Measurements from ENCODE around the gene SLC25A22. TPM values are rescaled to one million over a fixed set of nuclear protein-coding genes. Genes with fewer than 3 reads are reported as not detected.

Gene SLC25A22
- total RNA-seq, 1 donor from 2014 or later = 26.3 TPM

DNA sequence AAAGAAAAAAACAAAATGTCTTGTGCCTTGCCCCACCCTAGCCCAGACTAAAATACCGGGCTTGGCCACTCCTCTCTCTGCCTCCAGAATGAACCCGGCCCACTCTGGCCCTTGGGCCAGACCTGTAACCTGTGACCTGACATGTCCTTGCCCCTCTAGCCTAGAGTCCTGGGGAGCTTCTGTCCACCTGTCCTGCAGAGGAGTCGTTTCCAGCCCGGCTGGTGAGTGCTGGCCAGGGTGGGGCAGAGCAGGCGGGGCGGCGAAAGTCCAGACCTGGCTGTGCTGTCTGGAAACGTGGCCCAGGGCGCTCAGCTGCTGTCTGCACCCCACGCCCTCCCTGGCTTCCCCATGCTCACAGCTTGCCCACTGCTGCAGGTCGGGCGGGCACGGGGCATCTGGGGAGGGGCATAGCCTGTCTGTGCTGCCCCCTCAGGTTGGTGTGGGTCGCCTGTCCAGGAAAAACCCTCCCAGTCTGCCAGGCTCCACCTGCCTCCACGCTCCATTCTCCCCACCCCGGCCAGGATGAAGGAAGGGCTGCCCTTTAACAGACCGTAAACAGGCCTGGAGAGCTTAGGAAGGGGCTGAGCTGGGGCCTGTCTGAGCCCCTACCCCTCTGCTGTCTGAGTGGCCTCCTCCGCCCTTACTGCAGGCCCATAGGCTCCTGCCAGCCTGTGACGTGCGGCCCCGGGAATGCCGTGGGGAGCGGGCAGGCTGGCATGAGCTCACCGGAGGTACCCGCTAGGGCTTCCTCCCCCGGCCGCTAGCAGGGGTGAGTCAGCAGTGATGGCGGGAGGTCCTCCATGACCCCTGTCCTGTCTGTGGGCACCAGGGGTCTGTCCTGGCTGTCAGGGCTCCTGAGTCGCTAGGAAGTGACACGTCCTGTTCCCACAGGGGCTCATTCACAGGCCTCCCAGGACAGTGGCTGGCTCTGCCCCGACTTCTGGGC lies 36.6 kb upstream of the SLC25A22 start:
- no peak for DNase-seq (ENCODE audit: low spot score)

DNA sequence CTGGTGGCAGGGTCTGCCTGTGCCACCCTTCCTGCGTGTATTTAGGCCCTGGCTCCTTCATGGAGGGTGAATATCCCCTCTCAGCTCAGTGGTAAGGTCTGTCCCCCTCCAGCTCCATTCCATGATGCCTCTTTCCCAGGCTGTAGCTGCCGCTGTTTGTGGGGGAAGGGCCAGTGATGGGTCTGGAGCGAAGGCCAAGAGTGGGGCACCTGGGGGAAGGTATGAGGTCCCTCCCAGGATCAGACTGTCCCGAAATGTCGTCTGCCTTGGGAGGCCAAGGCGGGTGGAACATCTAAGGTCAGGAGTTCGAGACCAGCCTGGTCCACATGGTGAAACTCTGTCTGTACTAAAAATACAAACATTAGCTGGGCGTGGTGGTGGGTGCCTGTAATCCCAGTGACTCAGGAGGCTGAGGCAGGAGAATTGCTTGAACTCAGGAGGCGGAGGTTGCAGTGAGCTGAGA lies 35.8 kb upstream of the SLC25A22 start:
- no peak for DNase-seq (ENCODE audit: low spot score)

DNA sequence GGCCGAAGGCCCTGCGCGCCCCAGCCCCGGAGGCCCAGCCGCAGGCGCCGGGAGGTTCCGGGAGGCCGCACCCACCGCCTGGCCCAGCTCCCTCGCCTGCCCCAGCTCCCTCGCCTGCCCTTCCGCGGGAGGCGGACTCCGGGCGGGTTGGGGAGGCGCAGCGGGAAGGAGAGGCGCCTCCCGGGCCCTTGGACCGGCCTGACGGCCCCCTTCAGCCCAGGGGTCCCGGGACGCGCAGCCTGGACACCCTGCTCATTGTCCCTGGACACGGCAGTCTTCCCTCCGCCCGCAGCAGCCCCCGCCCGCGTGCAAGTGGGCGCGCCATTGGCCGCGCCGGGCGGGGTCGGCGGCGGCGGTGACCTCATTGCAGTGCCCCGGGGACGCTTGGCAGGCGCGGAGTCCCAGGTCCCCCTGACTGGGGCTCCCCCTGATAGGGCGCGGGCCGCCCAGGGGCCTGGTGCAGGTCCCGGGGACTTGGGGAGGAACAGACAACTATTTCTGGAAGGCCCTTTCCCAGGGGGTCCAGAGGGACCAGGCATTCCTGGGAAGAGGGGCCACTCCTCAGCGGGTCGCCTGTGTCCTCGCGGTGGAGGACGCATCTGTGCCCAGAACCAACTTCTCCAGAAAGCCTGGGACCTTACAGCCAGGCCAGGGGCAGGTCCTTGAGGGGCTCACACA lies 35.2 kb upstream of the SLC25A22 start:
- DNase-seq (ENCODE audit: low spot score) = no peak

DNA sequence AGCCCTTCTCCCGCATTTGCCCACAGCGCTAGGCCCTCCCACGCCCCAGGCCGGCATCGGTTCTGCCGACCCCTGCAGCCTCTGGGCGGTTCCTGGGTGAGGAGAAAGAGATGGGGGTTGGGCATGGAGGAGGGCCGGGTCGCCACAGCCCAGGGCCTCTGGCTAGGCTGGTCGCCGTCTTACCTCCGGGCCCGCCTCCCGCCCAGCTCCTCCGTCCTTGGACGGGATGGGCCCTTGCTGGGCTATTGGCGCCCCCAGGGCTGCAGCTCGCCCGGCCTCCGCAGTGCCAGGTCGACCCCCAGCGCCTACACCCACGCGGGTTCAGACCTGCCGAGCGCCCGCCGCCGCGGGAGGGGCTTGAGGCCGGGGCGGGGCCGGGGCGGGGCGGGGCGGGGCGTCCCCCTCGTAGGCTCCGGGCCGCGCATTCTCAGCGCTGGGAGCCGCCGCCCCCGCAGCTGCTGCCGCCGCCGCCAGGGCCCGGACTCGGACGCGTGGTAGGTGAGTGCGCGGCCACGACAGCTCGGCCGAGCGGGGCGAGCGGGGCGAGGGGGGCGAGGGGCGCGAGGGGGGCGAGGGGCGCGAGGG lies 34.5 kb upstream of the SLC25A22 start, which contains the start of gene CD151:
TSS of gene CD151 (plus strand) at position 424 of the 585 bp plus-strand sequence. CDS start 3,118 bp downstream, outside the sequence.
- no peak for DNase-seq (ENCODE audit: low spot score)

DNA sequence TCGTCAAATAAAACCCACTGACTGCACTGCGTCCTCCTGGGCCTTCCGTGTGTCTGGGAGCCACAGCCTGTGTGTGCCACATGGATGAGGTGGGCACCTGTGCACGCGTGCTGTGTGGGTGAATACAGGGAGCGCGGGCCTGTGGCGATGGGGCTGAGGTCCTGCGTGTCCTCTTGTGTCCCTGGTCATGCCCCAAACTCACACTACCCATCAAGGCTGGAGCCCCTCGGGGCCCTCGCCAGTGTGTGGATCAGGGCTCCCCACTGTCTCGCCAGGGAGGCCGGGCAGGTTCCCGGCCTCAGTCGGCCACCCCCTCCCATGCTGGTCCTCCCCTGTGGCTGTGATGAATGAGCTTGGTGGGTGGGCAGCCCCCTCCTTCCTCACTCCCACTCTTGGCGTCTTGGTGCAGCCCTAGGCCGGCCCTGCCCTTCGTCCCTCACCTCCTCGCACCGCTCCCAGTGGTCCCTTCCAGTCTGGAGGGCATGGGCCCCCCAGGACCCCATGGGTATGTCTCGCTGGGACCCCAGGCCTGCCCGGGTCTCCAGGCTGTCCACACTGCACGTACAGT lies 34.0 kb upstream of the SLC25A22 start:
- DNase-seq (ENCODE audit: low spot score) = no peak

DNA sequence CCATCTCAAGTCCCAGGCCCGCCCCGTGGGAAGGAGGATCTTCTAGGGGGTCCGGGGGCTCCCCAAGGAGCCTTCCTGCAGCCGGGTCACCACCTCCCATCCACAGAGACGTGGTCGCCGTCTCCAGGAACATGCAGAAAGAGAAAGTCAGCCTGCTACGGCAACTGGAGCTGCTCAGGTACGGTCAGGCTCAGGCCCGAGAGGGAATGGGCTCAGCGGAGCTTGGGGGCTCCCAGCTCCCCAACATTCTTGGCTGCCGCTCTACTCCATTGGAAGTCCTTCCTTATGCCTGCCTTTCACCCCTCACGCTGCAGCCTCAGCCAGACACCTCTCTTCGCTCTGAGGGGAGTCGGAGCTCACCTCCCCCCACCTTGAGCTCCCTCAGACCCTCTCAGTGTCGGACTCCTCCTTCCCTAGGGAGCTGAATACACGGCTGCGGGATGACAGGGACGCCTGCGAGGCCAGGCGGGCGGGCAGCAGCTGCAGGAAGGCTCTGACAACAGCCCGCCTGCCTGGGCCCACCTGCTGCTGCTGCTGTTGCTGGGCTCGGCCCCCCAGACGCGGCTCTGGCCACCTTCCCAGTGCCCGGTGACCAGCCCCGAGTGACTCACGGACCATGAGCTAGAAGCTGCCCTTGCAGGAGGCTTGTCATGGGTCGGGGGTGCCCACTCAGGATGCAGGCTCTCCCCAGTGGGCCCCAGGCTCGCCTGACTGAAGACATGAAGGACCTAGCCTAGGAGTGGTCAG lies 33.2 kb upstream of the SLC25A22 start:
- DNase-seq (ENCODE audit: low spot score) = no peak

DNA sequence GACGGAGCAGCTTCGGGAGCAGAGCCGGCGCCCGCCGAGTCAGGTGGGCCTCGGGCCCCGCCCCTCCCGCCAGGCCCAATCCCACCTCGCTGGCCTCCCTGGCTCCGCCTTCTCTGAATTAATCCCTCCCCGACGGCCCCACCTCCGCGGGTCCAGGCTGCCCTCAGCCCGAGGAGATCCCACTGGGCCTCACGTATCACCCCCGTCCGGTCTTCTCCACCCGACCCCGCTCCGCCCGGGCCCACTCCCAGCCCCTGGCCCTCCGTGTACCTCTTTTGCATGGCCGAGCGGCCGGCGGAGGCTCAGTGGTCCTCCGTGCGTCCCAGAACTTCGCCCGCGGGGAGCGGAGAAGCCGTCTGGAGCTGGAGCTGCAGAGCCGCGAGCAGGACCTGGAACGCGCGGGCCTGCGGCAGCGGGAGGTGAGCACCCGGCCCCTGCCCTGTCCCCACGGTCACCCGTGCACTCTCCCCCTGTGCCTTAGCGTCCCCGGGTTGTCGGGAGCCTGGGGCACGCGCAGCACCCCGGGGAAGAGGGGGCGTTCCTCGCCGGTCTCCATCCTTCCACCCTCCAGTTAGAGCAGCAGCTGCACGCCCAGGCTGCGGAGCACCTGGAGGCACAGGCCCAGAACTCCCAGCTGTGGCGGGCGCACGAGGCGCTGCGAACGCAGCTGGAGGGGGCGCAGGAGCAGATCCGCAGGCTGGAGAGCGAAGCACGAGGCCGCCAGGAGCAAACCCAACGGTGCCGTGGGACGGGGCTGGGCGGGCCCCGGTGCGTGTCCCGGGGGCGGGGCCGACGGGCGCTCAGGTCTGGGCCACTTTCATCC lies 32.4 kb upstream of the SLC25A22 start:
- no peak for DNase-seq (ENCODE audit: low spot score)

DNA sequence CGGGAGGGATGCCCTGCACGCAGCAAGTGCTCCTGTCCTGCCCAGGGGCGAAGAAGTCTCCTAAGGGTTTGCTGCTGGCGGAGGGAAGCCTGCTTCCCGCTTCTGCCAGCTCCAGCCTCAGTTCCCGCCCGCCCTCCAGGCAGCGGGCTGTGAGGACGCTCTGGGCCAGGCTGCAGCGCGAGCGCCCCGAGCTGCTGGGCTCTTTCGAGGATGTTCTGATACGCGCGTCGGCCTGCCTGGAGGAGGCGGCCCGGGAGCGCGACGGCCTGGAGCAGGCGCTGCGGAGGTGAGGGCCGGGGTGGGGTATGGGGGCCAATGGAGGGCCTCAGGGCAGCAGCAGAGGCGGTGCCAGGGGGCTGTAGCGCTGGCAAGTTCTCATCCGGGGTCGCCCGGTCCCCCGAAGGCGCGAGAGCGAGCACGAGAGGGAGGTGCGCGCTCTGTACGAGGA lies 31.8 kb upstream of the SLC25A22 start:
- DNase-seq (ENCODE audit: low spot score) = no peak

DNA sequence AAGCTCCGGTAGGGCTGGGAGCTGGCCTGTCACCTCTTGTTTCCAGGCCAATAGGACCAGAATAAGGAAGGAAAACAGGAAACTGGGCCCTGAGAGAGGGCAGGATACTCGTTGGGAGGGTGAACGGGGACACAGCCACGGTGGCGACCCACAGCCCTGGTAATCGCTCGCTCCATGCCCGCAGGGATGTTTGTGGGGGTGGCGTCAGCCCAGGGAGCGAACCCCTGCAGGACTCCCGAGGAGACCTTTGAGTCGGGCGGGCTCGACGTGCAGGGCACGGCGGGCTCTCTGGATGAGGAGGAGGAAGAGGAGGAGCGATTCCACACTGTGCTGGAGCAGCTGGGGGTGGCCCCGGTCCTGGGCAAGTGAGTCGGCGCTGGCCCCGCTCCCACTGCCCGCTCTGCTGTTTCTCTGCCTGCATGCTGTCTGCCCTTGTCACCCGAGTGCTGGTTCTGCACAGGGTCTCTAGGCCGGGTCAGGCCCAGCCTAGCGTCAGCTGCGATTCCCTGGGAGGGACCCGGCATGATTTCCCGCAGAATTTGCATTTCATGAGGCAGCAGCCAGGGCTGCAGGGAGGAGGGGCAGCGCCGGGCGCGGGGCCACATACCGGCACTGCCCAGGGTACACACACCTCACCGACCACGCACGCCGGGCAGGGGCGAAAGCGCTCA lies 31.2 kb upstream of the SLC25A22 start:
- DNase-seq (ENCODE audit: low spot score) = no peak

DNA sequence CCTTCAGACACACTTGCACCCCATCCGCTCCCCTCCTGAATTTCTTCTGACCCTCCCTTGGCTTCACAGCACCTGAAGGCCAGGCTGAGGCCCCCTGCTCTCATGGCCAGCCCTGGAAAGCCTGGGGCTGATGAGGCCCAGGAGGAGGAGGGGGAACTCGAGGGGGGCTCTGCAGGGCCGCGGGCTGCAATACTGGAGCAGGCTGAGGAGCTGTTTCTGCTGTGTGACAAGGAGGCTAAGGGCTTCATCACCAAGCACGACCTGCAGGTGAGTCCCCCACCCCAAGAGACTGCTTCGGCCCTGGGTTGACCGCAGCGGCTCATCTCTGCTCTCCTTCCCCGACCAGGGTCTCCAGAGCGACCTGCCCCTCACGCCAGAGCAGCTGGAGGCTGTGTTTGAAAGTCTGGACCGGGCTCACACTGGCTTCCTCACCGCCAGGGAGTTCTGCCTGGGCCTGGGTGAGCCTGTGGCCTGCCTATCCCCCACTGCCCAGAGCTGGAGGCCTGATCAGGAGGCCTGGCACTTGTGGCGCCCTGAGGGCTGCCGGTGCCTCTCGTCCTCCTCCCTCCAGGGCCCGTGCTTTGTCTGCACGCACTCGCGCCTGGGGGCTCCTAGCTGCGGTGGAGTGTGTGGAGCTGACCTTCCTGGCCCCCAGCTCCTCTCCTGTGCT lies 30.6 kb upstream of the SLC25A22 start:
- DNase-seq (ENCODE audit: low spot score) = no peak

DNA sequence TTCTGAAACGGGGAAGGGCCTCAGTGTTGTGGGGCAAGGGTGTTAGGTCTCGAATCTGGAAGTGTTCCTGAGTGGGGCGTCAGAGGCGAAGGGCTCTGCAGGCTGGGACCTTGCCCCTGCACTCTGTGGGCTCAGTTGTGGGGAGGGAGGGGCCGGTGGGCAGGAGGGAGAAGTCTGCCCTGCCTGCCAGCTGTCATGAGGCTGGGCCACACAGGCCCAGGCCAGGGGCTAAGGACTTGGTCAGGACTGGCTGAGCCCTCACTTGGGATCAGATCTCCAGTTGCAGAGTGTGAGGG lies 29.8 kb upstream of the SLC25A22 start, which contains the start of gene CRACR2B:
TSS of gene CRACR2B (plus strand) at position 23 of the 296 bp plus-strand sequence. CDS start 689 bp downstream, outside the sequence.
- DNase-seq (ENCODE audit: low spot score) = no peak

DNA sequence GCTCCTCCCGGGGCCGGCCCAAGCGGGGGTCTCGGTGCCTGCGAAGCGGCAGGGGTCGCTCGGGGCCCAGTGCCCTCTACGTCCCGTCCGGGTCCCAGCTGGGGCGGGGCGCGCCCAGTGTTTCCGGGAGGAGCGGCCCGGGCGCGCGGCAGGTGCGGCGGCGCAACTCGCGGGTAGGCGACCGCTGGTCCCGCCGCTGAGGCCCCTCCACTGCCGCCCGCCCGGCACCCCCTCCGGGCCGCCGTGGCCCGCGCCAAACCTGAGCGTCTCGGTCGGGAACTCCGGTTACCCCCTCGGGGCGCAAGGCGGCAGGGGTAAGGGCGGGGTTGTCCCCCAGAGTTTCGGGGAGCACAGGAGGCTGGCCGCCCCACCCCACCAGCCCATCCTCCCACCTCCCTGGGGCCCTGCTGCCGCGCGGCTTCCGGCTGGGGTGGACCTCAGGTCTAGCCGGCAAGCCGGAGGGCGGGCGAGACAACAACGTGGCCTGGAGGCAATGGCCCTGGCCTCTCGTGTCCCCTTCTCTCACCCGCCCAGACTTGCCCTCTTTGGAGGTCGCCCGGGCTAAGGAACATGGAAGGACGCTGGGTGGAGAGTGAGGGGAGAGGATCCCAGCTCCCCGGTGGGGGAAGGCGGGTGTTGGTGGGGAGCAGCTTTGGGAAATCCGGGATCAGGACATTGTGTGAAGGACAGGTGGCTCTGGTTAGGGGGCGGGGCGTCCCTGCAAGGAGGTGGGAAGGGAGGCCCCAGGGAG lies 29.2 kb upstream of the SLC25A22 start:
- no peak for DNase-seq (ENCODE audit: low spot score)

DNA sequence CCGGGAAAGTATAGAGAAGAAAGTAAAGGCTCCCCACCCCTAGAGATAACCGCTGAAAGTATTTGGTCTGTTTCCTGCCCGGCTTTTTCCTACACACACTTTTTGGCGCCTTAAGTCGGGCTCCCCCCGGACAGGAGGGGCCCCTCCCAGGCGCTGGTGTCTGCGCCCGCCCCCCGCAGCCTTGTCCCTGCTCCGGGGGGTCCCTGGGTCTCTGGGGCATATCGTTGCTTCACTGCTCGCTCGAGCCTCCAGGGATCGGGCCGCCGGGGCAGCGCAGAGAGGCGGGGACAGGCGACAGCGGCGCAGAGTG lies 28.7 kb upstream of the SLC25A22 start:
- no peak for DNase-seq (ENCODE audit: low spot score)

DNA sequence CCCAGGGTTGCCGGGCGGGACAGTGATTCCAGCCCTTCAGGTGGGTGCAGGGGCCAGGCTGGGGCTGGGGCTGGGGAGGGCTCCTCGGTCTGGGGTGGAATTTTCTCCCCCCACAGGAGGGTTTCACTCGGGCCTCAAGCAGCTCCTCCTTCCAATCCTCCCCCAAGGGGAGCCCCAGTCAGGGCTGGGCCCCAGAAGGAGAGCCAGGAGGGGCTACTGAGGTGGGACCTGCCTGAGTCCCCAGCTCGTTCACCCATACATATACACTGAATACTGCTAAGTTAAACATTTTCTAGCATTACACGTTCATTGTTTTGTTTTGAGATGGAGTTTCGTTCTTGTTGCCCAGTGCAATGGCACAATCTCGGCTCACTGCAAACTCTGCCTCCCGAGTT lies 28.1 kb upstream of the SLC25A22 start:
- no peak for DNase-seq (ENCODE audit: low spot score)

DNA sequence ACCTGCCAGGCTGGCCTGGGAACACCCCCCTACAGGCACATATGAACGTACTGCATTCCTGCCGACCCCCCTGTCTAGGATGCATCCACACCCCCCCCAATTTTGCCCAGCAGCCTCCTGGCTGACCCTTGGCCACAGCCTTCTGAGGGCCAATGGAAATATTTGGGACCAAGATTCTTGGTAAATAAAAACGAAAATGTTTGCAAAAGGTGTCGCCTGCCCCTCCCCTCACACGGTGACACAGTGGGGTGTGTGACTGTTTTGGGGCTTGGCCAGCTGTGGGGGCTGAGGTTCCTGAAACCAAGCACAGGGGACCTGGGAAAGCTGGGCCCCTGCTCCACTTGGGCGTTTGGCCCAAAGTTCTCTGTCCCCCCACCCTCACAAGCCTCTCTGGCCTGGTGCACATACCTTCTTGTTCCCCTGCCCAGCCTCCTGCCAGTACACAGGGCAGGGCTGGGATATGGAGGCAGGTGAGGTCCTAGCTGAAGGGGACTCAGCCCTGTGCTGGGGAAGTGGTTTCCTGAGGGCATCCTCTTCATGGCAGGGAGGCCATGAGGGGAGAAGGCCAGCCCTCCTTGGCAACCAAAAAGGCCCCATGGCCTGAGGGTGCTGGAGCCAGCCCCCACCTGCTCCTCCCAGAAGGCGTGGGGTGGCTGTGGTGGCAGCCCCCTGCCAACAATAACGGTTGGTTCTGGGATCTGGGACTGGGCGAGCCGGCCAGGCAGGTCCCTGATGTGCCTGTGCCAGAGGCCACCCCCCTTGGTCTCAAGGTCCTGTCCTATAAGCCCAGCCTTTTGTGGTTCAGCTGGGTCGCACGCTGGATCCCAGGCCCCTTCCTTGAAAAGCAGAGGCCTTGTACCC lies 27.5 kb upstream of the SLC25A22 start:
- no peak for DNase-seq (ENCODE audit: low spot score)

DNA sequence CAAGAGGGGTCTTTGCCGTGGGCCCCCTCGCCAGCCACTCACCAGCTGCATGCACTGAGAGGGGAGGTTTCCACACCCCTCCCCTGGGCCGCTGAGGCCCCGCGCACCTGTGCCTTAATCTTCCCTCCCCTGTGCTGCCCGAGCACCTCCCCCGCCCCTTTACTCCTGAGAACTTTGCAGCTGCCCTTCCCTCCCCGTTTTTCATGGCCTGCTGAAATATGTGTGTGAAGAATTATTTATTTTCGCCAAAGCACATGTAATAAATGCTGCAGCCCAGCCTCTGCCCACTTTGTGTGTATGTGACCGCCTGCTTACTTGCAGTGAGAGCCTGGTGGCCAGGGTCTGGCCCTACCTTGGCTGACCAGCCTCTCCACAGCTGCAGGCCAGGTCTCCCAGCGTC lies 26.9 kb upstream of the SLC25A22 start:
- no peak for DNase-seq (ENCODE audit: low spot score)

DNA sequence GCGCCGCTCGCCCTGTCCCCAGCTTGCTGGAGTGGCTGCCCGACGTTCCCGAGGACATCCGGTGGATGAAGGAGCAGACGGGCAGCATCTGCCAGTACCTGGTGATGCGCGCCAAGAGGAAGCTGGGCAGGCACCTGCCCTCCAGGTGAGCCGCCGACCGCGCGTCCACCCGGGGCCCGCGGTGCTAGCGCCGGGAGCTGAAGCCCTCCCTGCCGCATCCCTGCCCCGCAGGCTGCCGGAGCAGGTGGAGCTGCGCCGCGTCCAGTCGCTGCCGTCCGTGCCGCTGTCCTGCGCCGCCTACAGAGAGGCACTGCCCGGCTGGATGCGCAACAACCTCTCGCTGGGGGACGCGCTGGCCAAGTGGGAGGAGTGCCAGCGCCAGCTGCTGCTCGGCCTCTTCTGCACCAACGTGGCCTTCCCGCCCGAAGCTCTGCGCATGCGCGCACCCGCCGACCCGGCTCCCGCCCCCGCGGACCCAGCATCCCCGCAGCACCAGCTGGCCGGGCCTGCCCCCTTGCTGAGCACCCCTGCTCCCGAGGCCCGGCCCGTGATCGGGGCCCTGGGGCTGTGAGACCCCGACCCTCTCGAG lies 26.3 kb upstream of the SLC25A22 start:
- no peak for DNase-seq (ENCODE audit: low spot score)
